Mesenchymal stem cell (in vitro differentiated cells and primary cell): ENCODE results near the gene IGF2.
A peak's percentile ranks its signal among the peaks of the same experiment; 100 is the strongest.

Experiments used
- DNase-seq: peaks from one replicate; pipeline ENCODE4 v3.0.0-alpha.2; 2013
- H2AFZ ChIP-seq: one replicate; pipeline ENCODE4 v1.6.1; 2013; ENCODE audit warnings: low read depth, mild to moderate bottlenecking, control low read depth, inconsistent platforms, low read length, moderate library complexity
- H2AK5ac ChIP-seq: 2 replicates; pipeline ENCODE4 v1.6.1; 2013; ENCODE audit warnings: low read length, moderate library complexity, mild to moderate bottlenecking, inconsistent platforms; ENCODE audit not compliant: severe bottlenecking
- H2BK120ac ChIP-seq: one replicate; pipeline ENCODE4 v1.6.1; 2013; ENCODE audit warnings: low read depth, mild to moderate bottlenecking, inconsistent platforms, low read length, moderate library complexity
- H2BK12ac ChIP-seq, 2 experiments: one replicate each; pipeline ENCODE4 v1.6.1; 2013; ENCODE audit warnings: inconsistent platforms in 2 of 2, low read length in 2 of 2, mild to moderate bottlenecking in 2 of 2, moderate library complexity in 2 of 2, control low read depth in 1 of 2
- H2BK15ac ChIP-seq: one replicate; pipeline ENCODE4 v1.6.1; 2013; ENCODE audit warnings: mild to moderate bottlenecking, low read depth, inconsistent platforms; ENCODE audit not compliant: poor library complexity, severe bottlenecking
- H2BK5ac ChIP-seq: 2 replicates; pipeline ENCODE4 v1.6.1; 2013; ENCODE audit warnings: low read depth, mild to moderate bottlenecking, low read length, control low read depth, inconsistent platforms; ENCODE audit not compliant: poor library complexity, severe bottlenecking
- H3K14ac ChIP-seq, 2 experiments: one replicate each; pipeline ENCODE4 v1.6.1; 2013; ENCODE audit warnings: inconsistent platforms in 2 of 2, low read length in 2 of 2, control low read depth in 1 of 2, mild to moderate bottlenecking in 1 of 2, moderate library complexity in 1 of 2
- H3K18ac ChIP-seq, 2 experiments: one replicate each; pipeline ENCODE4 v1.6.1; 2013; ENCODE audit warnings: inconsistent platforms in 2 of 2, low read length in 2 of 2, control low read depth in 1 of 2, low read depth in 1 of 2, mild to moderate bottlenecking in 1 of 2
- H3K23ac ChIP-seq, 2 experiments: one replicate each; pipeline ENCODE4 v1.6.1; 2013; ENCODE audit warnings: inconsistent platforms in 2 of 2, low read length in 2 of 2, mild to moderate bottlenecking in 2 of 2, moderate library complexity in 2 of 2, control low read depth in 1 of 2
- H3K27ac ChIP-seq: 2 replicates; pipeline ENCODE4 v1.5.1; 2013; ENCODE audit warnings: mild to moderate bottlenecking, moderate library complexity, low read length, control low read depth, inconsistent platforms; ENCODE audit not compliant: poor library complexity, severe bottlenecking
- H3K27me3 ChIP-seq, 2 experiments: 2 replicates each; pipeline versions ENCODE4 v1.6.1 to v1.7.0; 2013; ENCODE audit warnings: low read length in 2 of 2, mild to moderate bottlenecking in 2 of 2, moderate library complexity in 2 of 2, control low read depth in 1 of 2, inconsistent platforms in 1 of 2; ENCODE audit not compliant: control insufficient read depth in 1 of 2, insufficient read depth in 1 of 2
- H3K36me3 ChIP-seq, 2 experiments: 2 replicates each; pipeline versions ENCODE4 v1.6.1 to v1.7.0; 2013; ENCODE audit warnings: low read length in 2 of 2, control low read depth in 1 of 2, inconsistent platforms in 1 of 2, low read depth in 1 of 2, mild to moderate bottlenecking in 1 of 2; ENCODE audit not compliant: insufficient read depth in 2 of 2, control insufficient read depth in 1 of 2
- H3K4ac ChIP-seq, 2 experiments: one replicate each; pipeline ENCODE4 v1.6.1; 2013; ENCODE audit warnings: inconsistent platforms in 2 of 2, low read length in 2 of 2, mild to moderate bottlenecking in 2 of 2, moderate library complexity in 2 of 2, control low read depth in 1 of 2, low read depth in 1 of 2
- H3K4me1 ChIP-seq: 2 replicates; pipeline ENCODE4 v1.6.1; 2013; ENCODE audit warnings: low read depth, low read length, control low read depth; ENCODE audit not compliant: control insufficient read depth, insufficient read depth
- H3K4me2 ChIP-seq: 2 replicates; pipeline ENCODE4 v1.6.1; 2013; ENCODE audit warnings: low read length, mild to moderate bottlenecking, inconsistent platforms; ENCODE audit not compliant: poor library complexity, severe bottlenecking
- H3K4me3 ChIP-seq, 2 experiments: 2 replicates each; pipeline versions ENCODE4 v1.5.1 to v1.7.0; 2013; ENCODE audit warnings: low read length in 2 of 2, mild to moderate bottlenecking in 2 of 2, control low read depth in 1 of 2, low read depth in 1 of 2; ENCODE audit not compliant: insufficient read depth in 1 of 2
- H3K79me1 ChIP-seq: replicated peaks from 2 replicates; pipeline ENCODE4 v1.6.1; 2013; ENCODE audit warnings: mild to moderate bottlenecking, control low read depth, low read length, inconsistent platforms; ENCODE audit not compliant: poor library complexity, severe bottlenecking
- H3K9ac ChIP-seq: 2 replicates; pipeline ENCODE4 v1.7.0; 2013; ENCODE audit warnings: mild to moderate bottlenecking, low read length, moderate library complexity
- H3K9me3 ChIP-seq: 2 replicates; pipeline ENCODE4 v1.7.0; 2013; ENCODE audit warnings: mild to moderate bottlenecking, low read length; ENCODE audit not compliant: control insufficient read depth
- H4K8ac ChIP-seq: one replicate; pipeline ENCODE4 v1.6.1; 2013; ENCODE audit warnings: inconsistent platforms, mild to moderate bottlenecking, low read length, moderate library complexity
- H4K91ac ChIP-seq: one replicate; pipeline ENCODE4 v1.6.1; 2013; ENCODE audit warnings: mild to moderate bottlenecking, low read length, inconsistent platforms
- WGBS: methylation state at CpG from one replicate; pipeline ENCODE4 v1.1.7; 2013; ENCODE audit warnings: mixed read lengths; 5-methylcytosine and 5-hydroxymethylcytosine counted together

IGF2 gene

GRCh38 chr11:2148595-2148994 is 9.4 kb upstream of the IGF2 start:
- WGBS, result 48% methylated on average over 3 of the region's 5 CpGs
- peaks cover 75 to 92% of the 10 kb centered on the region in 2 experiments for H3K27me3 ChIP-seq

DNA sequence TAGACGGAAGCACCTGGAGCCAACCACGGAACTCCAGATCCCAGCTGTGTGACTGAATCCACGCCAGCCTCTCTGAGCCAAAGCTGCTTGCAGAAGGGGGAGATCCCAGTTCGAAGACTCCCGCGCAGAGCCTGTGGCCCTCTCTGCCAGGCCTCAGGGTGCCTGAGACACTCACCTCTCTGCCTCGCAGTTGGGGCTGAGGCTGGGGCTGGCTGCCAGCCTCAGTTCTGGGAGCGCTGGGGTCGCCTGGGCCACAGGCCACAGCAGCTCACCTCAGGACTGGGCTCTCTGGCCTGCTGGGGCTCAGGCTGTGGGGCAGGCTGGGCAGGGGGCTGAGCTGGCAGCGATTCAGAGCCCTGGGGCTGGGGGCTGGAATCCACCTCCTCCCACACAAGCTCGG is 8.2 kb upstream of the IGF2 start:
- no peak overlapping the region for H2AK5ac ChIP-seq
- H3K4me2 ChIP-seq, result no peak overlapping the region
- H3K27ac ChIP-seq, result no peak overlapping the region
- no peak overlapping the region for H2BK120ac ChIP-seq
- H4K91ac ChIP-seq, result no peak overlapping the region
- H2BK15ac ChIP-seq, result no peak overlapping the region
- WGBS, result 77% methylated on average over 11 of the region's 11 CpGs
- no peak overlapping the region for H2BK5ac ChIP-seq
- H2BK12ac ChIP-seq, result no peak overlapping the region
- H3K4ac ChIP-seq, result no peak overlapping the region
- H3K14ac ChIP-seq, result no peak overlapping the region
- no peaks in the 10 kb centered on the region for H3K36me3 ChIP-seq
- H4K8ac ChIP-seq, result no peak overlapping the region
- no peak overlapping the region for H3K9ac ChIP-seq
- H3K4me1 ChIP-seq, result peaks cover 30% of the 10 kb centered on the region
- no peak for DNase-seq
- no peak overlapping the region for H3K4me3 ChIP-seq
- peaks cover 79 to 94% of the 10 kb centered on the region in 2 experiments for H3K27me3 ChIP-seq
- no peak overlapping the region for H2AFZ ChIP-seq
- H3K79me1 ChIP-seq, result no peaks in the 10 kb centered on the region
- H3K23ac ChIP-seq, result no peak overlapping the region
- H3K18ac ChIP-seq, result no peak overlapping the region
- H3K9me3 ChIP-seq, result no peaks in the 10 kb centered on the region

More at GRCh38 chr11:2148595-2148994, 9.4 kb upstream of the IGF2 start:
- Histone ChIP-seq H4K91ac (peak overlapping the region; percentile 14), H3K18ac (no peak overlapping the region), H3K23ac (no peak overlapping the region), H2AK5ac (no peak overlapping the region), H3K4me1 (peaks cover 28% of the 10 kb centered on the region), H2AFZ (no peak overlapping the region), H2BK15ac (no peak overlapping the region), H3K9ac (no peak overlapping the region), H2BK12ac (no peak overlapping the region), H3K4ac (no peak overlapping the region), H2BK120ac (no peak overlapping the region), H4K8ac (no peak overlapping the region), H3K36me3 (no peaks in the 10 kb centered on the region), H3K4me3 (no peak overlapping the region), H2BK5ac (no peak overlapping the region), H3K14ac (no peak overlapping the region), H3K27ac (no peak overlapping the region), H3K4me2 (no peak overlapping the region), H3K79me1 (no peaks in the 10 kb centered on the region), H3K9me3 (no peaks in the 10 kb centered on the region)
- DNase-seq, result no peak

GRCh38 chr11:2146051-2146450 is 6.9 kb upstream of the IGF2 start:
- no peak overlapping the region for H2BK120ac ChIP-seq
- 55% methylated on average over 19 of the region's 19 CpGs for WGBS
- no peaks in the 10 kb centered on the region for H3K9me3 ChIP-seq
- H3K9ac ChIP-seq, result no peak overlapping the region
- no peak for DNase-seq
- H3K4me3 ChIP-seq, result no peak overlapping the region
- no peak overlapping the region for H2BK15ac ChIP-seq
- H4K8ac ChIP-seq, result no peak overlapping the region
- H3K23ac ChIP-seq, result no peak overlapping the region
- no peak overlapping the region for H2AK5ac ChIP-seq
- H2BK5ac ChIP-seq, result no peak overlapping the region
- peaks cover 92 to 96% of the 10 kb centered on the region in 2 experiments for H3K27me3 ChIP-seq
- H3K14ac ChIP-seq, result no peak overlapping the region
- H3K4ac ChIP-seq, result no peak overlapping the region
- peak overlapping the region in 1 of 2 experiments; percentile 38 for H2BK12ac ChIP-seq
- no peaks in the 10 kb centered on the region for H3K36me3 ChIP-seq
- no peak overlapping the region for H3K27ac ChIP-seq
- H3K79me1 ChIP-seq, result no peaks in the 10 kb centered on the region
- H3K4me2 ChIP-seq, result no peak overlapping the region
- no peak overlapping the region for H3K18ac ChIP-seq
- H3K4me1 ChIP-seq, result peaks cover 29% of the 10 kb centered on the region
- H4K91ac ChIP-seq, result no peak overlapping the region
- H2AFZ ChIP-seq, result no peak overlapping the region

DNA sequence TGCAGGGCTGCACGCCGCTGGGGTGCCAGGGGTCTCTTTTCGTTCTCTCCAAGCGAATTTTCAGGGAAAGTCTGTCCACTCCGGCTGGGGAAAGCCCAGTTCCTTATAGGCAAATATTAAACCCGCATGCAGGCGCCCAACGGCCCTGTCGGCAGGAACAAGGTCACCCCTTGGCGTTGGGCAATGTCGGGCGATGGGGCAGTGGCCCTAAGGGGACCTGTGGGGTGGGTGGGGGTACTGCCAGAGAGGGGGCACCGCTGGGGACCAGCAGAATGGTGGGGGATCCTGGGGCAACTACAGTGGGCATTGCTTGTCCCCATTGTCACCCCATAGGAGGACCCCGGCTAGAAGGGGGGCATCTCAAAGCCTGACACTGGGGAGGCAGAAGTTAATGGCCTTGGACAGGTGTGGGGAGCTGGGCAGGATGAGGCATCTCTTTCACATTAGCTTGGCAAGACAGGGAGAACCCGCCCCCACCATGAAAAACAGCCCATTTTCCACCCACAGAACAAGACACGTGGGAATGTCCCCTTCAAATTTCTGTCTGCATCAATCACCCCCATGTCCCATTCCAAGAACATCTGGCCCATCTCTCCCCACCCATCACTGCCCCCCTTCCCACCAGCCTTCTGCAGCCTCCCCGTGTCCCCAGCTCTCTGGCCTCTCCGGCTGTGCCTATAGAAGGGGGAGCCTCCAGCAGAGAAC is 5.5 kb upstream of the IGF2 start:
- H3K9me3 ChIP-seq, result no peaks in the 10 kb centered on the region
- H3K36me3 ChIP-seq, result no peaks in the 10 kb centered on the region
- H3K14ac ChIP-seq, result no peak overlapping the region
- no peak overlapping the region for H3K9ac ChIP-seq
- H2AFZ ChIP-seq, result no peak overlapping the region
- no peak overlapping the region for H2BK5ac ChIP-seq
- WGBS, result 31% methylated on average over 18 of the region's 18 CpGs
- no peaks in the 10 kb centered on the region for H3K79me1 ChIP-seq
- no peak overlapping the region for H2AK5ac ChIP-seq
- no peak overlapping the region for H3K23ac ChIP-seq
- no peak overlapping the region for H3K4me2 ChIP-seq
- no peak overlapping the region for H3K27ac ChIP-seq
- H4K8ac ChIP-seq, result no peak overlapping the region
- no peak overlapping the region for H2BK15ac ChIP-seq
- H2BK12ac ChIP-seq, result no peak overlapping the region
- no peak overlapping the region for H3K4ac ChIP-seq
- peaks cover 92 to 93% of the 10 kb centered on the region in 2 experiments for H3K27me3 ChIP-seq
- no peak overlapping the region for H3K4me3 ChIP-seq
- DNase-seq, result no peak
- H3K18ac ChIP-seq, result no peak overlapping the region
- H3K4me1 ChIP-seq, result peaks cover 36% of the 10 kb centered on the region
- H2BK120ac ChIP-seq, result no peak overlapping the region
- no peak overlapping the region for H4K91ac ChIP-seq
